ENCODE results near the gene PRKCD. TPM values are rescaled to one million over a fixed set of nuclear protein-coding genes. Genes with fewer than 3 reads are reported as not detected.
A peak's percentile ranks its signal among the peaks of the same experiment; 100 is the strongest.

Gene PRKCD
- total RNA-seq, 1 donor from 2014 or later: 32.2 TPM

DNA sequence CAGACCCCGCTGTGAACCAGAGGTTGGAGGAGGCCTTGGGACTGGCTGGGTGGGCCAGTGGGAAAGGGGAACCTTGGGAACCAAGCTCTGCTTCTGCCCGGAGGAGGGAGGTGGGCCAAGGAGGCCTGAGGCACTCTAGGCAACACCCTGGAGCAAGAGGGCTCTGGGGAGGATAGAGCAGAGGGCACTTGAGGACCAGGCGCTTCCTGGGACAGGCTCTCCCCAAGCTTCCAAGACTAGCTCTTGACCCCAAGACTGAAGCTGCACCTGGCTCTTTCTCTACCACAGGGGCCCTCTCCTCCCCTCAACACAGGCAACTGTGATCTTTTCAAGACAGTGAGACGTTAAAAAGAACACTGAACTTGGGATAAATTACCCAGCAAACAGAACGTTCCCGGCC is 74.5 kb downstream of the PRKCD start:
- no peaks in the 10 kb centered on the region for H3K27me3 ChIP-seq
- no peak for DNase-seq (ENCODE audit: extremely low spot score in 2 of 2)
- H3K4me1 ChIP-seq: peaks cover 35% of the 10 kb centered on the region
- peaks cover 0 to 67% of the 10 kb centered on the region in 2 donors for H3K36me3 ChIP-seq
- intact Hi-C loops (cut with DNase I): no loop called here
- peak overlapping the region; percentile 65 for H3K27ac ChIP-seq
- TF ChIP-seq POLR2AphosphoS5 (IDR thresholded peaks at IDR 0.05; ENCODE audit: insufficient read depth in 1 of 2, low read depth in 1 of 2) (no peak), POLR2A (IDR thresholded peaks at IDR 0.05) (no peak)
- TF ChIP-seq, protein P1, sequence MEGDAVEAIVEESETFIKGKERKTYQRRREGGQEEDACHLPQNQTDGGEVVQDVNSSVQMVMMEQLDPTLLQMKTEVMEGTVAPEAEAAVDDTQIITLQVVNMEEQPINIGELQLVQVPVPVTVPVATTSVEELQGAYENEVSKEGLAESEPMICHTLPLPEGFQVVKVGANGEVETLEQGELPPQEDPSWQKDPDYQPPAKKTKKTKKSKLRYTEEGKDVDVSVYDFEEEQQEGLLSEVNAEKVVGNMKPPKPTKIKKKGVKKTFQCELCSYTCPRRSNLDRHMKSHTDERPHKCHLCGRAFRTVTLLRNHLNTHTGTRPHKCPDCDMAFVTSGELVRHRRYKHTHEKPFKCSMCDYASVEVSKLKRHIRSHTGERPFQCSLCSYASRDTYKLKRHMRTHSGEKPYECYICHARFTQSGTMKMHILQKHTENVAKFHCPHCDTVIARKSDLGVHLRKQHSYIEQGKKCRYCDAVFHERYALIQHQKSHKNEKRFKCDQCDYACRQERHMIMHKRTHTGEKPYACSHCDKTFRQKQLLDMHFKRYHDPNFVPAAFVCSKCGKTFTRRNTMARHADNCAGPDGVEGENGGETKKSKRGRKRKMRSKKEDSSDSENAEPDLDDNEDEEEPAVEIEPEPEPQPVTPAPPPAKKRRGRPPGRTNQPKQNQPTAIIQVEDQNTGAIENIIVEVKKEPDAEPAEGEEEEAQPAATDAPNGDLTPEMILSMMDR (IDR thresholded peaks at IDR 0.05): no peak
- no peaks in the 10 kb centered on the region for H3K9me3 ChIP-seq
- no peak overlapping the region for H3K4me3 ChIP-seq

DNA sequence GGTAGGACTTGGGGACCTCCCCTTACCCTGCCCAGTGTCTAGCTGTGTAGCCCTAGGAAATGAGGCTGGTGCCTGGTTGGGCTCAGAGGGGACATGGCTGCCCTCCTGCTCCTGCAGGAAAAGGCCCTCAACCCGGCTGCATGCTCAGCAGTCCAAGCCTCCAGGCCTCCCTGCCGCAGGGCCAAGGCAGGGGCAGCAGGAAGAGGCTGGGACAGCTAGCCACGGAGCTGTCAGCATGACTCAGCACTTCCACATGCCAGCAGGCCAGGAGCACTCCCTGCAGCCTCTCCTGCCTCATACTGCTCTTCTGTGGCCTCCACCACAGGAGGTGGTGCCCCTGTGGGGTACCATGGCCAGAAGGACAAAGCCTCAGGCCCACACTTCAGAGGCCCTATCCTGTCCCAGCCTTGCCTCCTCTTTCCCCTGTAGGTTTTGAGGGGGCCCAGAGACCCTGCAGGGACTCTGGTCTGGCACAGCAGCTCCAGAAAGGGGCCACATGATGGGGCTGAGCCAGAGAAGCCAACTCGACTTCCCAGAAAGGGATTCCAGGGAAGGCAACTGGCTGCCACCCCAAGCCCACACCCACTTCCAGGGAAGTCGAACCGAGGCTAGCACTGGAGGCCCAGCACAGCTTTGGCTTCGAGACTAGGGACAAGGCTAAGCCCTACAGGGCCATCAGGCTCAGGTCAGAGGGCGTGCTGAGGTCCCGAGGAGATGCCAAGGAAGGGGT is 75.3 kb downstream of the PRKCD start:
- H3K9me3 ChIP-seq: no peaks in the 10 kb centered on the region
- intact Hi-C loops (cut with DNase I): no loop called here
- peaks cover 35% of the 10 kb centered on the region for H3K4me1 ChIP-seq
- H3K36me3 ChIP-seq: peaks cover 0 to 67% of the 10 kb centered on the region in 2 donors
- DNase-seq (ENCODE audit: extremely low spot score in 2 of 2): no peak
- TF ChIP-seq POLR2A (IDR thresholded peaks at IDR 0.05) (no peak), POLR2AphosphoS5 (IDR thresholded peaks at IDR 0.05; ENCODE audit: insufficient read depth in 1 of 2, low read depth in 1 of 2) (peak in 1 of 2 donors; percentile 30)
- H3K27ac ChIP-seq: peak overlapping the region; percentile 65
- H3K4me3 ChIP-seq: no peak overlapping the region
- no peaks in the 10 kb centered on the region for H3K27me3 ChIP-seq

DNA sequence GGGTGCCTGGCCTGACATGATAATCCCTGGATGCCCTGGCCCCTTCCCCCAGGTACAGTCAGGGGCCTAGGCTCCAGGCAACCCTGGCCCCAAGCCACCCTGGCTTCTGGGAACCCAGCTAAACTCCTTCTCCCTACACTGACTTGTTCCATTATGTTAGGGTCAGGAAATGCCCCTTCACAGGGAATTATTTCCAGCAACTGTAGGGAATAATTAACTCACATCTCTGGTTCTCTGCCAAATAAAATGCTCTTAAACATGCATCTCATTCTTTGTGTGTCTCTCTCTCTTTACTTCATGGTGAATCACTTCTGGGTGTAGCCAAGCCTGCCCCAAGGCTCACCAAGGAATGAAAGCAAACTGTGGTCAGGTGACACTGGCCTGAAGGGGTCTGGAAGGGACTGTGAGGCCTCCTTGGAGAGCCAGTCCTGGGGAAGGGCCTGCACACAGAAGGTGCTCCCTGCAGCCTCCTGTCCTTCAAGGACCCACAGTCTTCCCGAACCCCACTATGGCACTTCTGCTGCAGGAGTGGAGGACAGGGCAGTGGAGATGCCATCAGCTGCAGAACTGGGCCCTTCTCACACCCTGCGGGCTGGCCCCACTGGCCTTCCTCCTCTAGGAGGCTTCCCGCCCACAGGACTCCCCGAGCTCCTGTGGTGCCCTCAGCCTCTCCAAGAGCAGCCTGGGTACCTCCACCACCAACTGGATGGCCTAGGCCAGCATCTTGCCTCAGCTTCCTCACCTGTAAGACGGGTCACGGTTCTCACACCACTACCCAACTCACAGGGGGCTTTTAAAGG is 77.2 kb downstream of the PRKCD start:
- Histone ChIP-seq H3K4me3 (no peak overlapping the region), H3K27ac (peak overlapping the region; percentile 16), H3K36me3 (peaks cover 0 to 58% of the 10 kb centered on the region in 2 donors), H3K27me3 (no peaks in the 10 kb centered on the region), H3K9me3 (no peaks in the 10 kb centered on the region), H3K4me1 (peaks cover 50% of the 10 kb centered on the region)
- intact Hi-C loops (cut with DNase I): no loop called here
- TF ChIP-seq, protein P1 (IDR thresholded peaks at IDR 0.05): no peak
- TF ChIP-seq POLR2A (IDR thresholded peaks at IDR 0.05) (no peak), POLR2AphosphoS5 (IDR thresholded peaks at IDR 0.05; ENCODE audit: insufficient read depth in 1 of 2, low read depth in 1 of 2) (peak in 1 of 2 donors; percentile 50)
- no peak for DNase-seq (ENCODE audit: extremely low spot score in 2 of 2)

DNA sequence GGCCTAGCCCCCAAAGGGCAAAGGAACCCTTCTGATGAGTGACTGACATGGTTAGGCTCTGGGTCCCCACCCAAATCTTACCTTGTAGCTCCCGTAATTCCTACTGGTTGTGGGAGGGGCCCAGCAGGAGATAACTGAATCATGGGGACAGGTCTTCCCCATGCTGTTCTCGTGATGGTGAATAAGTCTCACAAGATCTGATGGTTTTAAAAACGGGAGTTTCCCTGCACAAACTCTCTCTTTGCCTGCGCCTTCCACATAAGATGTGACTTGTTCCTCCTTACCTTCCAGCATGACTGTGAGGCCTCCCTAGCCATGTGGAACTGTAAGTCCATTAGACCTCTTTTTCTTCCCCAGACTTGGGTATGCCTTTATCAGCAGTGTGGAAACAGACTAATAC is 77.9 kb downstream of the PRKCD start:
- intact Hi-C loops (cut with DNase I): no loop called here
- Histone ChIP-seq H3K27ac (peak overlapping the region; percentile 16), H3K9me3 (no peaks in the 10 kb centered on the region), H3K4me3 (no peak overlapping the region), H3K27me3 (no peaks in the 10 kb centered on the region), H3K36me3 (peaks cover 0 to 51% of the 10 kb centered on the region in 2 donors), H3K4me1 (peaks cover 57% of the 10 kb centered on the region)
- no peak for TF ChIP-seq POLR2A (IDR thresholded peaks at IDR 0.05)
- TF ChIP-seq POLR2AphosphoS5 (IDR thresholded peaks at IDR 0.05; ENCODE audit: insufficient read depth in 1 of 2, low read depth in 1 of 2): no peak
- DNase-seq (ENCODE audit: extremely low spot score in 2 of 2): no peak

DNA sequence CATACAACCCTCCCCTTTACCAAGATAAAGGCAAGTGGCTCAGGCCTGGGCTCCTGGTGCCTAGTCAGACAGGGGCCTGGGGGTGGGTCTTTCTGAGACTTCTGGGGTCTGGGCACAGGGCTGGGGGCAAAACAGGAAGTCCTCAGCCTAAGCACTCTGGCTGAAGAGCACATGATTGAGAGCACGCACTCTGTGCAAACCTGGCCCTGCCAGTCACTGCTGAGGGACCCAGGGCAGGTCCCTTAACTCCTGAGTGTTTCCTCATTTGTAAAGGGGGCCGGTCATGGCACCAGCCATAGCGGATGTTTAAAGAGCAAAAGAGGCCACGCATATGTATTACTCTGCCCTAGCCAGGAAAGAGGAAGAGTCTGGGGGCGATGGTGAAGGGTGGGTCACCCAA is 78.8 kb downstream of the PRKCD start:
- TF ChIP-seq, protein P1 (IDR thresholded peaks at IDR 0.05): no peak
- TF ChIP-seq POLR2AphosphoS5 (IDR thresholded peaks at IDR 0.05; ENCODE audit: insufficient read depth in 1 of 2, low read depth in 1 of 2): no peak
- no peak for TF ChIP-seq POLR2A (IDR thresholded peaks at IDR 0.05)
- Histone ChIP-seq H3K9me3 (no peaks in the 10 kb centered on the region), H3K36me3 (peaks cover 0 to 42% of the 10 kb centered on the region in 2 donors), H3K4me3 (no peak overlapping the region), H3K4me1 (peaks cover 64% of the 10 kb centered on the region), H3K27me3 (no peaks in the 10 kb centered on the region), H3K27ac (no peak overlapping the region)
- DNase-seq (ENCODE audit: extremely low spot score in 2 of 2): no peak
- intact Hi-C loops (cut with DNase I): no loop called here
